HepG2 (cell line): ENCODE measurements around the gene NOXO1. TPM values are rescaled to one million over a fixed set of nuclear protein-coding genes. Genes with fewer than 3 reads are reported as not detected.
A peak's percentile ranks its signal among the peaks of the same experiment; 100 is the strongest.

Source experiments
- AFF4 ChIP-seq: sonication (generic); formaldehyde crosslinking; IDR thresholded peaks from 2 replicates; pipeline ENCODE4 v1.4.0; 2020; ENCODE audit warnings: missing genetic modification reagents
- DNMT3B ChIP-seq: conservative IDR thresholded peaks from 2 replicates; pipeline ENCODE4 v1.6.1; 2016; ENCODE audit warnings: missing biosample characterization, control low read depth
- HNRNPK ChIP-seq: fragments of 200-400 bp; formaldehyde crosslinking; IDR thresholded peaks from 2 replicates; pipeline ENCODE4 v1.6.1; 2018; ENCODE audit warnings: low read length, low read depth, moderate library complexity, mild to moderate bottlenecking; ENCODE audit not compliant: poor library complexity, severe bottlenecking
- NR1H2 ChIP-seq: sonication (generic); formaldehyde crosslinking; IDR thresholded peaks from 2 replicates; pipeline ENCODE4 v1.8.1; 2022; ENCODE audit warnings: low read depth, missing genetic modification reagents, borderline replicate concordance
- NR2F2 ChIP-seq: IDR thresholded peaks from 2 replicates; pipeline ENCODE4 v1.6.1; 2012; ENCODE audit warnings: low read depth, inconsistent platforms, borderline replicate concordance
- ONECUT2 ChIP-seq: sonication (generic); formaldehyde crosslinking; IDR thresholded peaks from 2 replicates; pipeline ENCODE4 v1.4.0; 2020; ENCODE audit warnings: missing genetic modification reagents
- RBFOX2 ChIP-seq: fragments of 200-400 bp; formaldehyde crosslinking; IDR thresholded peaks from 2 replicates; pipeline ENCODE4 v1.6.1; 2017; ENCODE audit warnings: low read depth, mild to moderate bottlenecking, low read length
- SMAD1 ChIP-seq: sonication (generic); formaldehyde crosslinking; IDR thresholded peaks from 2 replicates; pipeline ENCODE4 v1.4.0; 2020; ENCODE audit warnings: missing genetic modification reagents, low read depth, mild to moderate bottlenecking, borderline replicate concordance
- SMARCE1 ChIP-seq: fragments of 450-650 bp; IDR thresholded peaks from 2 replicates; pipeline ENCODE4 v1.6.1; 2017; ENCODE audit warnings: borderline replicate concordance
- TAF1 ChIP-seq: sonication (generic); formaldehyde crosslinking; IDR thresholded peaks from 2 replicates; pipeline ENCODE4 v1.4.0; 2020; ENCODE audit warnings: missing genetic modification reagents
- ZFP1 ChIP-seq: IDR thresholded peaks from 2 replicates; pipeline ENCODE4 v1.6.1; 2016
- ZFP36 ChIP-seq: fragments of 150-350 bp; IDR thresholded peaks from 2 replicates; pipeline ENCODE4 v1.6.1; 2018; ENCODE audit warnings: borderline replicate concordance, low read length, low read depth; ENCODE audit not compliant: partially characterized antibody
- ZFP90 ChIP-seq: sonication (generic); formaldehyde crosslinking; IDR thresholded peaks from 2 replicates; pipeline ENCODE4 v1.8.0; 2022; ENCODE audit warnings: missing genetic modification reagents, mild to moderate bottlenecking, inconsistent platforms, borderline replicate concordance
- ZNF672 ChIP-seq: sonication (generic); formaldehyde crosslinking; IDR thresholded peaks from 2 replicates; pipeline ENCODE4 v1.8.1; 2022; ENCODE audit warnings: missing genetic modification reagents
- ZNF83 ChIP-seq: sonication (generic); formaldehyde crosslinking; IDR thresholded peaks from 2 replicates; pipeline ENCODE4 v1.4.0; 2020; ENCODE audit warnings: missing genetic modification reagents, mild to moderate bottlenecking, borderline replicate concordance
- ZNF878 ChIP-seq: sonication (generic); formaldehyde crosslinking; IDR thresholded peaks from 2 replicates; pipeline ENCODE4 v1.8.1; 2023; ENCODE audit warnings: mild to moderate bottlenecking, missing genetic modification reagents, moderate library complexity
- polyA plus RNA-seq, 8 experiments: library from polyadenylated mRNA; depleted of rRNA in 3 of 8; stranded (reverse) in 7 of 8; unstranded in 1 of 8; fragments of >200 nt; fragmentation: Illumina TruSeq in 4 of 8; extraction: Trizol in 4 of 8; gene quantifications; 2 replicates each; pipeline versions ENCODE4 v1.2.1 to v1.2.3, GENCODE V29; 2011 to 2016; ENCODE audit warnings: low read depth in 4 of 8, missing spikeins in 1 of 8, mixed read lengths in 1 of 8; ENCODE audit not compliant: insufficient read depth in 1 of 8
- total RNA-seq, 5 experiments: library from RNA; depleted of rRNA; stranded (reverse); fragments of >200 nt; fragmentation: Illumina TruSeq; extraction: Trizol; gene quantifications; 2 replicates each; pipeline ENCODE4 v1.2.3, GENCODE V29; 2016; ENCODE audit warnings: low read depth in 1 of 5
- TF ChIP-seq, protein P1 (sequence below): sonication (generic); formaldehyde crosslinking; IDR thresholded peaks from 2 replicates; pipeline ENCODE4 v1.8.0; 2022; ENCODE audit warnings: mild to moderate bottlenecking, missing genetic modification reagents, moderate library complexity
- TF ChIP-seq, protein P2 (sequence below): sonication (generic); formaldehyde crosslinking; conservative IDR thresholded peaks from 2 replicates; pipeline ENCODE4 v1.4.0; 2020; ENCODE audit warnings: missing genetic modification reagents
- TF ChIP-seq, protein P3 (sequence below): sonication (generic); formaldehyde crosslinking; IDR thresholded peaks from 2 replicates; pipeline ENCODE4 v1.5.1; 2020; ENCODE audit warnings: mild to moderate bottlenecking, missing genetic modification reagents, moderate library complexity

The NOXO1 gene
- total and polyA plus RNA-seq, 2 of the 13 experiments (the other 11 are each of a cell fraction or from before 2014, with no cell fraction given) = 0.69 to 1.4 TPM

- TF ChIP-seq NR2F2 (no peak), SMARCE1 (no peak), RBFOX2 (peak; percentile 100), ZNF83 (CRISPR knock-in tag) (no peak), ZNF878 (CRISPR knock-in tag) (0 out of 2 replicates have a peak, but pooled peaks have one; percentile 3), ZFP1 (0 out of 2 replicates have a peak, but pooled peaks have one; percentile 56), ZFP36 (no peak), DNMT3B (CRISPR knock-in tag) (0 out of 2 replicates have a peak, but pooled peaks have one; percentile 60), ZFP90 (peak; percentile 49; the same call in 1 of the 2 replicates), ZNF672 (CRISPR knock-in tag) (no peak), SMAD1 (CRISPR knock-in tag) (no peak), NR1H2 (CRISPR knock-in tag) (0 out of 2 replicates have a peak, but pooled peaks have one; percentile 19), ONECUT2 (CRISPR knock-in tag) (no peak), HNRNPK (no peak), TAF1 (peak; percentile 97), AFF4 (CRISPR knock-in tag) (peak; percentile 69; the same call in 1 of the 2 replicates)
- TF ChIP-seq, protein P1, sequence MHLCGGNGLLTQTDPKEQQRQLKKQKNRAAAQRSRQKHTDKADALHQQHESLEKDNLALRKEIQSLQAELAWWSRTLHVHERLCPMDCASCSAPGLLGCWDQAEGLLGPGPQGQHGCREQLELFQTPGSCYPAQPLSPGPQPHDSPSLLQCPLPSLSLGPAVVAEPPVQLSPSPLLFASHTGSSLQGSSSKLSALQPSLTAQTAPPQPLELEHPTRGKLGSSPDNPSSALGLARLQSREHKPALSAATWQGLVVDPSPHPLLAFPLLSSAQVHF (CRISPR knock-in tag) = no peak; the same call in 1 of the 2 replicates
- TF ChIP-seq, protein P2, sequence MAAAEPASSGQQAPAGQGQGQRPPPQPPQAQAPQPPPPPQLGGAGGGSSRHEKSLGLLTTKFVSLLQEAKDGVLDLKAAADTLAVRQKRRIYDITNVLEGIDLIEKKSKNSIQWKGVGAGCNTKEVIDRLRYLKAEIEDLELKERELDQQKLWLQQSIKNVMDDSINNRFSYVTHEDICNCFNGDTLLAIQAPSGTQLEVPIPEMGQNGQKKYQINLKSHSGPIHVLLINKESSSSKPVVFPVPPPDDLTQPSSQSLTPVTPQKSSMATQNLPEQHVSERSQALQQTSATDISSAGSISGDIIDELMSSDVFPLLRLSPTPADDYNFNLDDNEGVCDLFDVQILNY (CRISPR knock-in tag) = peak; percentile 74; the same call in 1 of the 2 replicates
- TF ChIP-seq, protein P3, sequence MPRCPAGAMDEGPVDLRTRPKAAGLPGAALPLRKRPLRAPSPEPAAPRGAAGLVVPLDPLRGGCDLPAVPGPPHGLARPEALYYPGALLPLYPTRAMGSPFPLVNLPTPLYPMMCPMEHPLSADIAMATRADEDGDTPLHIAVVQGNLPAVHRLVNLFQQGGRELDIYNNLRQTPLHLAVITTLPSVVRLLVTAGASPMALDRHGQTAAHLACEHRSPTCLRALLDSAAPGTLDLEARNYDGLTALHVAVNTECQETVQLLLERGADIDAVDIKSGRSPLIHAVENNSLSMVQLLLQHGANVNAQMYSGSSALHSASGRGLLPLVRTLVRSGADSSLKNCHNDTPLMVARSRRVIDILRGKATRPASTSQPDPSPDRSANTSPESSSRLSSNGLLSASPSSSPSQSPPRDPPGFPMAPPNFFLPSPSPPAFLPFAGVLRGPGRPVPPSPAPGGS (CRISPR knock-in tag) = peak; percentile 49; the same call in 1 of the 2 replicates
Measured at GRCh38 chr16:1964506-1965395, 16.5 kb downstream of the NOXO1 start, which contains the start of gene RPS2 (continued).
